Omental fat pad (tissue), 4 donors: Measurements from ENCODE around the gene CST4. TPM values are rescaled to one million over a fixed set of nuclear protein-coding genes. Genes with fewer than 3 reads are reported as not detected.

ENCODE experiments used
- ATAC-seq: fragments of 150-250 bp; one replicate; pipeline ENCODE4 v1.9.1; 2016; ENCODE audit warnings: mild to moderate bottlenecking, moderate library complexity; ENCODE audit not compliant: low FRiP score
- DNase-seq: peaks from one replicate; pipeline ENCODE4 v3.0.0-alpha.2; 2019; ENCODE audit warnings: low spot score
- CTCF ChIP-seq, 3 donors: fragments of 450-650 bp; IDR thresholded peaks; one replicate each; pipeline ENCODE4 v1.5.1; 2016 to 2017; ENCODE audit warnings: antibody characterized with exemption in 3 of 3, mild to moderate bottlenecking in 3 of 3, moderate library complexity in 2 of 3
- total RNA-seq, 4 donors: library from RNA; depleted of rRNA; stranded (reverse); fragments of >200 nt; gene quantifications; one replicate each; pipeline ENCODE4 v1.1.0, GENCODE V29; 2016

CST4 gene
- total RNA-seq, 4 donors from 2014 or later = not detected

- no peak for TF ChIP-seq CTCF (IDR thresholded peaks at IDR 0.05)
- DNase-seq = no peak
- ATAC-seq = no peak
Measured at GRCh38 chr20:23652371-23652770, 36.5 kb downstream of the CST4 start.

- TF ChIP-seq CTCF (IDR thresholded peaks at IDR 0.05) = no peak
- no peak for ATAC-seq
- DNase-seq = no peak
Measured at GRCh38 chr20:23651117-23651516, 37.7 kb downstream of the CST4 start.

GRCh38 chr20:23649830-23650417 is 38.9 kb downstream of the CST4 start:
- TF ChIP-seq CTCF (IDR thresholded peaks at IDR 0.05) = no peak
- ATAC-seq (no peak), DNase-seq (no peak)

- ATAC-seq (no peak), DNase-seq (no peak)
- TF ChIP-seq CTCF (IDR thresholded peaks at IDR 0.05) = no peak
Measured at GRCh38 chr20:23649242-23649641, 39.6 kb downstream of the CST4 start.

- no peak for TF ChIP-seq CTCF (IDR thresholded peaks at IDR 0.05)
- no peak for ATAC-seq
Measured at GRCh38 chr20:23647346-23647745, 41.5 kb downstream of the CST4 start.

GRCh38 chr20:23646106-23646873 is 42.5 kb downstream of the CST4 start:
- DNase-seq (no peak), ATAC-seq (no peak)
- TF ChIP-seq CTCF (IDR thresholded peaks at IDR 0.05) = no peak

More at GRCh38 chr20:23647346-23647745, 41.5 kb downstream of the CST4 start:
- DNase-seq = no peak

GRCh38 chr20:23645575-23645974 is 43.3 kb downstream of the CST4 start:
- TF ChIP-seq CTCF (IDR thresholded peaks at IDR 0.05) = no peak
- ATAC-seq (no peak), DNase-seq (no peak)
